ENCODE results near the gene ZEB1. TPM values are rescaled to one million over a fixed set of nuclear protein-coding genes. Genes with fewer than 3 reads are reported as not detected.

Gene ZEB1
- total and polyA plus RNA-seq, 2 of the 8 experiments (the other 6 are each of a cell fraction or from before 2014, with no cell fraction given): 0.08 to 0.15 TPM

DNA sequence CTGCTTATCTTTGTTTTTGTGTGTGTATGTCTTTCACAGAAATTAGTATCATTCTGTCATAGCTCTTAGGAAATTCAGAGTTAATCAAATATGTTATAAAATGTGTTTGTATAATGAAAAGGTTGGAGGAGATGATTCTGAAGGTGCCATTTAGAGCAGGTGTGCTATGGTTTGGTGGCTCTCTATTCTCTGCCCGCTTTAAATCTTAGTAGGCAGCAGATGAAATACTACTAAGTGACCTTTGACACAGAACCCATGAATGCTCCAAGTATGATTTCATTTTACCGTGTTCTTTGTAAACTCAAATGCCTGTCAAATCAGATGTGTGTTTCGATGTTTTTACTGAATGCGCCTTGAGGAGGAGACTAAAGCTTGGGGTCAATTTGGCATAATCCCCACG, 24.5 kb downstream of the ZEB1 start (continued):
- TF ChIP-seq, protein P1, sequence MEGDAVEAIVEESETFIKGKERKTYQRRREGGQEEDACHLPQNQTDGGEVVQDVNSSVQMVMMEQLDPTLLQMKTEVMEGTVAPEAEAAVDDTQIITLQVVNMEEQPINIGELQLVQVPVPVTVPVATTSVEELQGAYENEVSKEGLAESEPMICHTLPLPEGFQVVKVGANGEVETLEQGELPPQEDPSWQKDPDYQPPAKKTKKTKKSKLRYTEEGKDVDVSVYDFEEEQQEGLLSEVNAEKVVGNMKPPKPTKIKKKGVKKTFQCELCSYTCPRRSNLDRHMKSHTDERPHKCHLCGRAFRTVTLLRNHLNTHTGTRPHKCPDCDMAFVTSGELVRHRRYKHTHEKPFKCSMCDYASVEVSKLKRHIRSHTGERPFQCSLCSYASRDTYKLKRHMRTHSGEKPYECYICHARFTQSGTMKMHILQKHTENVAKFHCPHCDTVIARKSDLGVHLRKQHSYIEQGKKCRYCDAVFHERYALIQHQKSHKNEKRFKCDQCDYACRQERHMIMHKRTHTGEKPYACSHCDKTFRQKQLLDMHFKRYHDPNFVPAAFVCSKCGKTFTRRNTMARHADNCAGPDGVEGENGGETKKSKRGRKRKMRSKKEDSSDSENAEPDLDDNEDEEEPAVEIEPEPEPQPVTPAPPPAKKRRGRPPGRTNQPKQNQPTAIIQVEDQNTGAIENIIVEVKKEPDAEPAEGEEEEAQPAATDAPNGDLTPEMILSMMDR (IDR thresholded peaks at IDR 0.05; ENCODE audit: control extremely low read depth in 1 of 3, insufficient read depth in 1 of 3, low read depth in 1 of 3, low read length in 3 of 3): no peak
- TF ChIP-seq SP2 (IDR thresholded peaks at IDR 0.05; ENCODE audit: low read length) (no peak), CBX8 (IDR thresholded peaks at IDR 0.05; ENCODE audit: borderline replicate concordance, low read depth, low read length) (no peak), KDM1A (IDR thresholded peaks at IDR 0.05; ENCODE audit: borderline replicate concordance, low read length) (no peak)
